C4-2B (cell line): Measurements from ENCODE around the gene BEND2.

Experiments
- H3K27ac ChIP-seq: fragments of 450-650 bp; 2 replicates; pipeline ENCODE4 v1.5.1; 2017
- ZFX ChIP-seq: fragments of 450-650 bp; IDR thresholded peaks from 2 replicates; pipeline ENCODE4 v1.6.1; 2017
- TF ChIP-seq, protein P1 (sequence below): fragments of 450-650 bp; conservative IDR thresholded peaks from 2 replicates; pipeline ENCODE4 v1.5.1; 2017; ENCODE audit warnings: mild to moderate bottlenecking

Gene BEND2

GRCh38 chrX:18170910-18171309 lies 49.8 kb downstream of the BEND2 start:
- H3K27ac ChIP-seq: no peak overlapping the region
- TF ChIP-seq, protein P1, sequence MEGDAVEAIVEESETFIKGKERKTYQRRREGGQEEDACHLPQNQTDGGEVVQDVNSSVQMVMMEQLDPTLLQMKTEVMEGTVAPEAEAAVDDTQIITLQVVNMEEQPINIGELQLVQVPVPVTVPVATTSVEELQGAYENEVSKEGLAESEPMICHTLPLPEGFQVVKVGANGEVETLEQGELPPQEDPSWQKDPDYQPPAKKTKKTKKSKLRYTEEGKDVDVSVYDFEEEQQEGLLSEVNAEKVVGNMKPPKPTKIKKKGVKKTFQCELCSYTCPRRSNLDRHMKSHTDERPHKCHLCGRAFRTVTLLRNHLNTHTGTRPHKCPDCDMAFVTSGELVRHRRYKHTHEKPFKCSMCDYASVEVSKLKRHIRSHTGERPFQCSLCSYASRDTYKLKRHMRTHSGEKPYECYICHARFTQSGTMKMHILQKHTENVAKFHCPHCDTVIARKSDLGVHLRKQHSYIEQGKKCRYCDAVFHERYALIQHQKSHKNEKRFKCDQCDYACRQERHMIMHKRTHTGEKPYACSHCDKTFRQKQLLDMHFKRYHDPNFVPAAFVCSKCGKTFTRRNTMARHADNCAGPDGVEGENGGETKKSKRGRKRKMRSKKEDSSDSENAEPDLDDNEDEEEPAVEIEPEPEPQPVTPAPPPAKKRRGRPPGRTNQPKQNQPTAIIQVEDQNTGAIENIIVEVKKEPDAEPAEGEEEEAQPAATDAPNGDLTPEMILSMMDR: no peak
- no peak for TF ChIP-seq ZFX

DNA sequence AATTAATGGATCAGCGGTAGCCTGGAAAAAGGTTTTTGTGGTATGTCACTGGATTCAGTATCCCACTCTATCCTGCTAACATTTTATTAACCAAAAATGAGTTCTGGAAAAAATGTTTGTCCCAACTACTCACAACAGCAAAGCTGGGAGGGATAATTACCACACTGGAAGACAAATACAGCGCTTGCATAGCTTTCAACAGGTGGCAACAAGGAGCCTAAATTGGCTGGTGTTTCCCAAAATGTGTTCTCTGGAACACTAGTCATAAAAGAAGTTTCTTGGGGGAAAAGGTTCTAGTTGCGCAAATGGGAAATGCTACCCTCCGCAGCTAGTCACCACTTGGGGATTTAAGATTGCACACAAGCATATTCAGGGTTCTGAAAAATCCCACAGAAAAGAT lies 54.6 kb downstream of the BEND2 start:
- TF ChIP-seq, protein P1: no peak
- TF ChIP-seq ZFX: no peak
- no peak overlapping the region for H3K27ac ChIP-seq

GRCh38 chrX:18160369-18160768 lies 60.3 kb downstream of the BEND2 start:
- no peak overlapping the region for H3K27ac ChIP-seq
- no peak for TF ChIP-seq ZFX

DNA sequence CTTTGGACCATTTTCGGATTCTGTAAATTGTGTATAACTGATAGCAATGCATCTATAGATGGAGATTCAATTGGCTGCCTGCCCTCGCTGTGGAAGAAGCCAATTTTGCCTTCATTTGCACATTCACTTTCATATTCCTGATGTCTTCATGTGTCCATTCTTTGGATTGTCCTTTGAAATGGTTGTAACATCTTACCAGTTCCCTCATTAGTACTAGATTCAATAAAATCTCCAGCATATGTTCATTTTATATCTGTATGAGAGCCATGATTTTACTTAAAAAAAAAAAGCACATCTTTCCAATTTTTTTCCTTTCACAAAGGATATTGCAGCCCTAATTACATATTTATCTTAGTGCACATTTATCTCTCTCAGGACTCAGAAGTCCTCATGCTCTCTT lies 61.7 kb downstream of the BEND2 start:
- TF ChIP-seq, protein P1: no peak
- no peak for TF ChIP-seq ZFX
- no peak overlapping the region for H3K27ac ChIP-seq

- no peak for TF ChIP-seq ZFX
- TF ChIP-seq, protein P1: no peak
- H3K27ac ChIP-seq: no peak overlapping the region
Measured at GRCh38 chrX:18151649-18152048, 69.0 kb downstream of the BEND2 start.

- no peak overlapping the region for H3K27ac ChIP-seq
- TF ChIP-seq, protein P1: no peak
- no peak for TF ChIP-seq ZFX
Measured at GRCh38 chrX:18151157-18151556, 69.5 kb downstream of the BEND2 start.

DNA sequence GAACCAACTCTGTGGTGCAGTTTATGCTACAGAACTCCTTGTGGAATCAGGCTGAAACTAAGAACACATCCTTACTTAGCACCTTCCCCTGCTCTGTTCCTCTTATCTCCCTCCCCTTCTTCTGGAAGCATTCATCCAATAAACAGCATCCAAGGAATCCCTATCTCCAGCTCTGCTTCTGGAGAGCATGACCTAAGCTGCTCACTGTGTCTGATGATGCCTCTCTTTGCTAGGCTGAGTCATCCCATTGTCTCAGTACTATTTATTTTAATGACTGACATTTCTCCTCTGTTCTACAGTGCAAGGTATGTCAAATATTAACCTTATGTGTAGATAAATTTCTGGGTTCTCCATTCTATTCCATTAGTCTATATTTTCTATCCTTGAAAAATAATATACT lies 71.2 kb downstream of the BEND2 start:
- no peak overlapping the region for H3K27ac ChIP-seq
- TF ChIP-seq, protein P1: no peak
- TF ChIP-seq ZFX: no peak

DNA sequence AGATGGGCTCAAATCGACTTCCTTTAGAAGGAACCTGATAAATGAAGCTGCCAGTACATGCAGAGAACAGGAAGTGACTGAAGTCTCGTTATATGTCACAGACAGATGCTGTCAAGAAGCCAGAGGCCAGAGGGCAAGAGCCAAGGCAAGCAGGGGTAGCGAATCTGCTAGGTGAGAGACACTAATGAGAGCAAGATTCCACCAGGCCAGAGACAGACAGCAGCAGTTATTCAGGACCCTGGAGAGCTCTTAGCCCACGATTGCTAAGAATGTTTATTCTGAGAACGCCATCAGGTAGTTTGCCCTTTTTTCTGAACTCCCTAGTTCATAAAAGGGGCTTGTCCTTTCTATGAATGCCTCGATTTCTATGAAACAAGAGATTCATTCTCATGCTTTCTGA lies 73.7 kb downstream of the BEND2 start:
- no peak overlapping the region for H3K27ac ChIP-seq
- TF ChIP-seq, protein P1: no peak
- no peak for TF ChIP-seq ZFX
